ENCODE measurements around the gene LYPD3. TPM values are rescaled to one million over a fixed set of nuclear protein-coding genes. Genes with fewer than 3 reads are reported as not detected.
"Not testable (repeated sequence)": the region's sequence is repeated elsewhere in the genome, so short reads cannot be mapped to it uniquely, and the experiment has no call there.

LYPD3 gene
- total RNA-seq, 2 donors from 2014 or later = 3.0 to 7.1 TPM

- Mint-ChIP-seq H3K36me3 (peaks cover 0 to 20% of the 10 kb centered on the region in 2 donors), H3K27ac (no peak overlapping the region), H3K9me3 (peaks cover 0 to 8% of the 10 kb centered on the region in 2 donors)
- DNase-seq (ENCODE audit: low spot score in 2 of 2) (no peak), ATAC-seq (no peak)
Measured at GRCh38 chr19:43454031-43454430, 11.4 kb downstream of the LYPD3 start.

- H3K9me3 Mint-ChIP-seq = peaks cover 0 to 8% of the 10 kb centered on the region in 2 donors
- H3K27ac Mint-ChIP-seq = peak overlapping the region in 1 of 2 donors; percentile 86
- H3K36me3 Mint-ChIP-seq = peaks cover 0 to 20% of the 10 kb centered on the region in 2 donors
- ATAC-seq = no peak
- DNase-seq (ENCODE audit: low spot score in 2 of 2) = no peak
Measured at GRCh38 chr19:43452582-43452981, 12.8 kb downstream of the LYPD3 start.

- Mint-ChIP-seq H3K9me3 (peaks cover 0 to 8% of the 10 kb centered on the region in 2 donors), H3K27ac (peak overlapping the region in 1 of 2 donors; percentile 83), H3K36me3 (peaks cover 0 to 20% of the 10 kb centered on the region in 2 donors)
- DNase-seq (ENCODE audit: low spot score in 2 of 2) = no peak
- peak in 1 of 2 donors; percentile 84 for ATAC-seq
Measured at GRCh38 chr19:43450545-43450997, 14.8 kb downstream of the LYPD3 start.

- Mint-ChIP-seq H3K9me3 (peaks cover 0 to 6% of the 10 kb centered on the region in 2 donors), H3K36me3 (peaks cover 0 to 17% of the 10 kb centered on the region in 2 donors), H3K27ac (no peak overlapping the region)
- no peak for ATAC-seq
- no peak for DNase-seq (ENCODE audit: low spot score in 2 of 2)
Measured at GRCh38 chr19:43447655-43448054, 17.8 kb downstream of the LYPD3 start.

- Mint-ChIP-seq H3K27ac (no peak overlapping the region), H3K9me3 (no peaks in the 10 kb centered on the region), H3K36me3 (peaks cover 0 to 11% of the 10 kb centered on the region in 2 donors)
- ATAC-seq (peak; percentile 77 to 86), DNase-seq (ENCODE audit: low spot score in 2 of 2) (peak; percentile 73 to 75)
Measured at GRCh38 chr19:43446746-43447489, 18.5 kb downstream of the LYPD3 start.

GRCh38 chr19:43445426-43445825 lies 20.0 kb downstream of the LYPD3 start:
- no peak for DNase-seq (ENCODE audit: low spot score in 2 of 2)
- no peak overlapping the region for H3K27ac Mint-ChIP-seq
- no peak for ATAC-seq
- H3K36me3 Mint-ChIP-seq = no peaks in the 10 kb centered on the region
- H3K9me3 Mint-ChIP-seq = peaks cover 0 to 4% of the 10 kb centered on the region in 2 donors

GRCh38 chr19:43444531-43445287 lies 20.7 kb downstream of the LYPD3 start:
- Mint-ChIP-seq H3K9me3 (peaks cover 0 to 5% of the 10 kb centered on the region in 2 donors), H3K27ac (no peak overlapping the region), H3K36me3 (no peaks in the 10 kb centered on the region)
- DNase-seq (ENCODE audit: low spot score in 2 of 2) = no peak
- no peak for ATAC-seq

- not testable (repeated sequence) for ATAC-seq; H3K27ac Mint-ChIP-seq; H3K9me3 Mint-ChIP-seq; H3K36me3 Mint-ChIP-seq; DNase-seq (ENCODE audit: low spot score in 2 of 2)
Measured at GRCh38 chr19:43444091-43444490, 21.3 kb downstream of the LYPD3 start.

- no peak for ATAC-seq
- Mint-ChIP-seq H3K36me3 (peaks cover 0 to 7% of the 10 kb centered on the region in 2 donors), H3K9me3 (peaks cover 0 to 12% of the 10 kb centered on the region in 2 donors), H3K27ac (no peak overlapping the region)
- no peak for DNase-seq (ENCODE audit: low spot score in 2 of 2)
Measured at GRCh38 chr19:43441716-43442115, 23.7 kb downstream of the LYPD3 start.

GRCh38 chr19:43439709-43440063 lies 25.7 kb downstream of the LYPD3 start:
- Mint-ChIP-seq H3K9me3 (peaks cover 0 to 12% of the 10 kb centered on the region in 2 donors), H3K36me3 (peaks cover 0 to 7% of the 10 kb centered on the region in 2 donors), H3K27ac (no peak overlapping the region)
- ATAC-seq = no peak
- DNase-seq (ENCODE audit: low spot score in 2 of 2) = no peak

- ATAC-seq (peak; percentile 56 to 76), DNase-seq (ENCODE audit: low spot score in 2 of 2) (no peak)
- Mint-ChIP-seq H3K9me3 (peaks cover 0 to 12% of the 10 kb centered on the region in 2 donors), H3K27ac (peak overlapping the region; percentile 41 to 45), H3K36me3 (peaks cover 0 to 7% of the 10 kb centered on the region in 2 donors)
Measured at GRCh38 chr19:43439032-43439708, 26.2 kb downstream of the LYPD3 start.

- Mint-ChIP-seq H3K36me3 (peaks cover 0 to 7% of the 10 kb centered on the region in 2 donors), H3K9me3 (peaks cover 0 to 12% of the 10 kb centered on the region in 2 donors), H3K27ac (peak overlapping the region; percentile 41 to 45)
- DNase-seq (ENCODE audit: low spot score in 2 of 2) (no peak), ATAC-seq (peak; percentile 40 to 44)
Measured at GRCh38 chr19:43438291-43439031, 26.9 kb downstream of the LYPD3 start.

- DNase-seq (ENCODE audit: low spot score in 2 of 2) (no peak), ATAC-seq (no peak)
- peaks cover 0 to 12% of the 10 kb centered on the region in 2 donors for H3K9me3 Mint-ChIP-seq
- H3K27ac Mint-ChIP-seq = peak overlapping the region in 1 of 2 donors; percentile 23
- peaks cover 0 to 7% of the 10 kb centered on the region in 2 donors for H3K36me3 Mint-ChIP-seq
Measured at GRCh38 chr19:43437712-43438111, 27.7 kb downstream of the LYPD3 start.

- H3K36me3 Mint-ChIP-seq; ATAC-seq; DNase-seq (ENCODE audit: low spot score in 2 of 2): not testable (repeated sequence)
- Mint-ChIP-seq H3K9me3 (peaks cover 0 to 12% of the 10 kb centered on the region in 2 donors), H3K27ac (peak overlapping the region in 1 of 2 donors; percentile 23)
Measured at GRCh38 chr19:43437284-43437683, 28.1 kb downstream of the LYPD3 start.

- peaks cover 0 to 7% of the 10 kb centered on the region in 2 donors for H3K36me3 Mint-ChIP-seq
- DNase-seq (ENCODE audit: low spot score in 2 of 2) (no peak), ATAC-seq (no peak)
- peak overlapping the region in 1 of 2 donors; percentile 15 for H3K27ac Mint-ChIP-seq
- H3K9me3 Mint-ChIP-seq = peaks cover 0 to 12% of the 10 kb centered on the region in 2 donors
Measured at GRCh38 chr19:43435775-43436174, 29.6 kb downstream of the LYPD3 start.

GRCh38 chr19:43433689-43434088 lies 31.7 kb downstream of the LYPD3 start:
- DNase-seq (ENCODE audit: low spot score in 2 of 2) = no peak
- peaks cover 0 to 7% of the 10 kb centered on the region in 2 donors for H3K9me3 Mint-ChIP-seq
- H3K27ac Mint-ChIP-seq = no peak overlapping the region
- peaks cover 0 to 7% of the 10 kb centered on the region in 2 donors for H3K36me3 Mint-ChIP-seq
- no peak for ATAC-seq
